GM23248 (cell line): ENCODE measurements around the gene NCL. TPM values are rescaled to one million over a fixed set of nuclear protein-coding genes. Genes with fewer than 3 reads are reported as not detected.

ENCODE experiments used
- DNase-seq: peaks from one replicate; pipeline ENCODE4 v3.0.0-alpha.2; 2015
- H2AFZ ChIP-seq: fragments of 200-600 bp; sonication (generic); 2 replicates; pipeline ENCODE4 v1.6.1; 2016; ENCODE audit warnings: antibody characterized with exemption
- H3F3A ChIP-seq: fragments of 200-600 bp; sonication (generic); 2 replicates; pipeline ENCODE4 v1.6.1; 2016; ENCODE audit warnings: mild to moderate bottlenecking, antibody characterized with exemption, mixed run types; ENCODE audit not compliant: insufficient read depth
- H3K27ac ChIP-seq: fragments of 200-600 bp; sonication (generic); 2 replicates; pipeline ENCODE4 v1.5.1; 2016; ENCODE audit warnings: mild to moderate bottlenecking
- H3K27me3 ChIP-seq: fragments of 200-600 bp; sonication (generic); replicated peaks from 2 replicates; pipeline ENCODE4 v1.6.1; 2016; ENCODE audit warnings: mild to moderate bottlenecking; ENCODE audit not compliant: insufficient read depth
- H3K36me3 ChIP-seq: fragments of 200-600 bp; sonication (generic); 2 replicates; pipeline ENCODE4 v1.6.1; 2016; ENCODE audit warnings: low read depth, mild to moderate bottlenecking
- H3K4me1 ChIP-seq: fragments of 200-600 bp; sonication (generic); 2 replicates; pipeline ENCODE4 v1.6.1; 2016; ENCODE audit warnings: mild to moderate bottlenecking; ENCODE audit not compliant: insufficient read depth
- H3K4me2 ChIP-seq: fragments of 200-600 bp; sonication (generic); one replicate; pipeline ENCODE4 v1.6.1; 2016; ENCODE audit warnings: mild to moderate bottlenecking; ENCODE audit not compliant: unreplicated experiment
- H3K4me3 ChIP-seq: fragments of 200-600 bp; sonication (generic); 2 replicates; pipeline ENCODE4 v1.5.1; 2016; ENCODE audit warnings: mild to moderate bottlenecking
- H3K79me2 ChIP-seq: fragments of 200-600 bp; sonication (generic); 2 replicates; pipeline ENCODE4 v1.6.1; 2016; ENCODE audit warnings: mild to moderate bottlenecking; ENCODE audit not compliant: insufficient read depth
- H3K9ac ChIP-seq: fragments of 200-600 bp; sonication (generic); 2 replicates; pipeline ENCODE4 v1.6.1; 2016; ENCODE audit warnings: mild to moderate bottlenecking
- H3K9me2 ChIP-seq: fragments of 200-600 bp; sonication (generic); 2 replicates; pipeline ENCODE4 v1.6.1; 2016; ENCODE audit warnings: mixed run types, mild to moderate bottlenecking, moderate library complexity; ENCODE audit not compliant: insufficient read depth
- H3K9me3 ChIP-seq: fragments of 200-600 bp; sonication (generic); one replicate; pipeline ENCODE4 v1.6.1; 2017; ENCODE audit warnings: low read depth
- H4K20me1 ChIP-seq: fragments of 200-600 bp; sonication (generic); 2 replicates; pipeline ENCODE4 v1.6.0; 2016; ENCODE audit not compliant: insufficient read depth
- EZH2 ChIP-seq: fragments of 200-600 bp; sonication (generic); IDR thresholded peaks from 2 replicates; pipeline ENCODE4 v1.6.1; 2018; ENCODE audit warnings: antibody characterized with exemption, mild to moderate bottlenecking; ENCODE audit not compliant: insufficient read depth, poor library complexity, severe bottlenecking
- EZH2phosphoT487 ChIP-seq: fragments of 200-600 bp; sonication (generic); IDR thresholded peaks from 2 replicates; pipeline ENCODE4 v1.6.1; 2018; ENCODE audit warnings: antibody characterized with exemption, moderate library complexity, mild to moderate bottlenecking, low read depth; ENCODE audit not compliant: insufficient read depth
- WGBS, 2 experiments: methylation state at CpG; one replicate each; pipeline ENCODE4 v1.1.6; 2015 to 2017; ENCODE audit warnings: low lambda C conversion rate in 2 of 2, low coverage in 1 of 2; ENCODE audit errors: missing lambda C conversion rate in 2 of 2; 5-methylcytosine and 5-hydroxymethylcytosine counted together
- in situ Hi-C: fragments of 300-500 bp; cut with MboI; formaldehyde crosslinking; loops from 2 replicates; pipeline ENCODE4 v1.15.0; 2020
- polyA plus RNA-seq: library from polyadenylated mRNA; unstranded; fragments of >200 nt; fragmentation: Nextera tagmentation; extraction: Ambion mirVana; gene quantifications from 2 replicates; pipeline ENCODE4 v1.2.1, GENCODE V29; 2016
- total RNA-seq: library from RNA; depleted of rRNA; stranded (reverse); fragments of >200 nt; shearing (Covaris generic); gene quantifications from 2 replicates; pipeline ENCODE4 v1.2.3, GENCODE V29; 2014; rRNA removed

NCL gene, protein sequence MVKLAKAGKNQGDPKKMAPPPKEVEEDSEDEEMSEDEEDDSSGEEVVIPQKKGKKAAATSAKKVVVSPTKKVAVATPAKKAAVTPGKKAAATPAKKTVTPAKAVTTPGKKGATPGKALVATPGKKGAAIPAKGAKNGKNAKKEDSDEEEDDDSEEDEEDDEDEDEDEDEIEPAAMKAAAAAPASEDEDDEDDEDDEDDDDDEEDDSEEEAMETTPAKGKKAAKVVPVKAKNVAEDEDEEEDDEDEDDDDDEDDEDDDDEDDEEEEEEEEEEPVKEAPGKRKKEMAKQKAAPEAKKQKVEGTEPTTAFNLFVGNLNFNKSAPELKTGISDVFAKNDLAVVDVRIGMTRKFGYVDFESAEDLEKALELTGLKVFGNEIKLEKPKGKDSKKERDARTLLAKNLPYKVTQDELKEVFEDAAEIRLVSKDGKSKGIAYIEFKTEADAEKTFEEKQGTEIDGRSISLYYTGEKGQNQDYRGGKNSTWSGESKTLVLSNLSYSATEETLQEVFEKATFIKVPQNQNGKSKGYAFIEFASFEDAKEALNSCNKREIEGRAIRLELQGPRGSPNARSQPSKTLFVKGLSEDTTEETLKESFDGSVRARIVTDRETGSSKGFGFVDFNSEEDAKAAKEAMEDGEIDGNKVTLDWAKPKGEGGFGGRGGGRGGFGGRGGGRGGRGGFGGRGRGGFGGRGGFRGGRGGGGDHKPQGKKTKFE
- 113 and 147 TPM in 2 replicates for total RNA-seq
- polyA plus RNA-seq, result 412 and 430 TPM in 2 replicates

DNA sequence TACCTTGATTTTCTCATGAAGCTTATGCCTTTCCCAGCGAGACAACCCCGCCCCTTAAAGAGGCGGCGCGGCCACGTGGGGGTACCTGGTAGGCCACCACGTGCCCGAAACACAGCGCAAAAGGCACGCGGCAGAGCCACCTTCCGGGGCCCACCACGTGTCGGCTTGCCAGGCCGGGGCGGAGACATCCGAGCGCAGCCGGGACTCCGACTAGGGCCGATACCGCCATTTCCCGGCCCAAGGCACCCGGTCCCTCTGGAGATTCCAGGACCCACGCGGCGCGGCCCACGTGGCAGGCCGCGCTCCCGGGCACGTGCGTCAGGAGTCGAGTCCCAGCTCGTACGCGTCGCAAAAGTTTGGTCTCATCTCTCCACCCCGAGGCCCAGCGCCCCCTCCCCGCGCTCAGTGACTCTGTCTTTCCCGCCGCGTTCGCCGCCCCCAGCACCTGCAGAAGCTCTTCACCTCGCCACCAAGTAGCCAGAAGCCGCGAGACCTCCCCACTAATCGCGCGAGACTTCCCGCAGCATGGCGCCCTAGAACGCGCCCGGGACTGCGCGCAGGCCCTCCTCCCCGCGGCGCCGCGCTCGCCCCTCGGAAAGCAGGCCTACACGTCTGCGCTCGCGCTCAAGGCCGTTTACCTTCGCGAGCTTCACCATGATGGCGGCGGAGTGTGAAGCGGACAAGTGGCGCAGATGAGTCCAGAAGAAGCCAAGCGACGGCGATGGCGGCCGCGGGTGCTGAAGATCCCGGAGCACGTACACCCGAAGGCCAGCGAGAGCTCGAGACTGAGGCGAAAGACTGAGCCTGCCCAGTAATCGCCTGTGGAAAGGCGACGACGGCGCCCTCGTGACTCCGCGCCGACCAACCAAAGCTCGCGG lies at the start of gene NCL:
Gene NCL (minus strand): TSS at position 787 of the 878 bp plus-strand sequence. CDS start 131 bp downstream, at position 656.
- DNase-seq, result peak; percentile 89
- peaks cover 51% of the 10 kb centered on the region for H3K79me2 ChIP-seq

GRCh38 chr2:231513746-231514224 lies 49.5 kb upstream of the NCL start:
- H2AFZ ChIP-seq, result peak overlapping the region; percentile 95
- H3K4me1 ChIP-seq, result peaks cover 7% of the 10 kb centered on the region; the same call in 1 of the 2 replicates
- peak overlapping the region; percentile 82 for H3K27ac ChIP-seq
- no peak for TF ChIP-seq EZH2
- TF ChIP-seq EZH2phosphoT487, result no peak
- H3F3A ChIP-seq, result no peaks in the 10 kb centered on the region
- no peaks in the 10 kb centered on the region for H3K9me2 ChIP-seq
- WGBS, 2 experiments, result 17 to 21% methylated on average over 7 of the region's 7 CpGs
- H3K9me3 ChIP-seq, result no peaks in the 10 kb centered on the region
- H3K79me2 ChIP-seq, result no peaks in the 10 kb centered on the region
- peak overlapping the region; percentile 81 for H3K4me3 ChIP-seq
- DNase-seq, result peak; percentile 41
- peak overlapping the region; percentile 97 for H3K9ac ChIP-seq
- no peaks in the 10 kb centered on the region for H3K36me3 ChIP-seq
- H3K27me3 ChIP-seq, result no peaks in the 10 kb centered on the region
- in situ Hi-C loops, result no loop called here
- peak overlapping the region; percentile 93 for H3K4me2 ChIP-seq
- no peaks in the 10 kb centered on the region for H4K20me1 ChIP-seq

More for the DNA sequence above, at the start of gene NCL:
- Histone ChIP-seq H3K4me3 (peak within 1 kb of the TSS; percentile 97), H3K27ac (peak within 1 kb of the TSS; percentile 99), H3K4me2 (peak within 1 kb of the TSS; percentile 96), H4K20me1 (no peaks in the 10 kb centered on the region; the same call in 1 of the 2 replicates), H2AFZ (peak within 1 kb of the TSS; percentile 83), H3F3A (peaks cover 30% of the 10 kb centered on the region), H3K36me3 (peaks cover 43% of the 10 kb centered on the region), H3K27me3 (no peaks in the 10 kb centered on the region), H3K9me2 (no peaks in the 10 kb centered on the region), H3K9me3 (no peaks in the 10 kb centered on the region), H3K4me1 (peaks cover 11% of the 10 kb centered on the region; the same call in 1 of the 2 replicates), H3K9ac (peak within 1 kb of the TSS; percentile 98)
- TF ChIP-seq EZH2phosphoT487, result no peak
- in situ Hi-C loops, result no loop called here
- WGBS, 2 experiments, result 1 to 2% methylated on average over 60 to 87 of the region's 102 CpGs

DNA sequence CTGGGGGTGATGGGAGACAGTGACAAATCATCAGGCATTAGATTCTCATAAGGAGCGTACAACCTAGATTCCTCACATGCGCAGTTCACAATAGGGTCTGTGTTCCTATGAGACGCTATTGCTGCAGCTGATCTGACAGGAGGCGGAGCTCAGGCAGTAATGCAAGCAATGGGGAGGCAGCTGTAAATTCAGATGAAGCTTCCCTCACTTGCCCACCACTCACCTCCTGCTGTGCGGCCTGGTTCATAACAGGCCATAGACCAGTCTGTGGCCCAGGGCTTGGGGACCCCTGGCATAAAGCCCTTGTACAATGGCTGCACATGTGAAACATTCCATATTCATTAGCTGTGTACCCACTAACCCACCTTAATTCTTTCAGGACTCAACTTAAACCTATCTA lies 47.9 kb upstream of the NCL start:
- 69 to 81% methylated on average over 5 of the region's 5 CpGs for WGBS, 2 experiments
- H3F3A ChIP-seq, result no peaks in the 10 kb centered on the region

DNA sequence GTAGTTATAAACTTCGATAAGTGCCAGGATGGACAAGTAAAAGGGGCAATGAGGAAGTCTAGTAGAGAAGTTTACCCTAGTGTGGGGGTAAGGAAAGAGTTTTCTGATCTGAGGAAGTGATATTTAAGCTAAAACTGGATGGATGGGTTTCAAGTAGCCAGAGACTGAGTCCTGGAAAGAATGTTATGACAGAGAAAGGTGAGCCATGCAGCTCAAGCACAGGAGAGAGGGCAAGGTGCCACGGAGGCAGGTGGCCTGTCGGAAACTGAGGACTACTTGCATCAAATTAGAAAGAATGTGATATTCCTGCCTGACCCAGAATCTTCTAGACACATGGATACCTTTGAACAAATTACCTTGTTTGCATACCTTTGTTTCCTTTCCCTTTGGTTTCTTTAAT lies 39.5 kb upstream of the NCL start:
- Histone ChIP-seq H3K9ac (no peak overlapping the region), H3K4me1 (no peaks in the 10 kb centered on the region), H3K27me3 (no peaks in the 10 kb centered on the region), H2AFZ (no peak overlapping the region), H3K4me3 (no peak overlapping the region), H3K36me3 (no peaks in the 10 kb centered on the region), H3K9me2 (no peaks in the 10 kb centered on the region), H3K4me2 (no peak overlapping the region), H3K27ac (no peak overlapping the region), H4K20me1 (no peaks in the 10 kb centered on the region), H3K9me3 (no peaks in the 10 kb centered on the region), H3F3A (no peaks in the 10 kb centered on the region), H3K79me2 (no peaks in the 10 kb centered on the region)
- in situ Hi-C loops, result no loop called here
- 91 to 95% methylated on average over 3 of the region's 3 CpGs for WGBS, 2 experiments
- no peak for DNase-seq
- no peak for TF ChIP-seq EZH2

More for the DNA sequence above, 47.9 kb upstream of the NCL start:
- no peaks in the 10 kb centered on the region for H3K9me2 ChIP-seq
- no peaks in the 10 kb centered on the region for H3K27me3 ChIP-seq
- DNase-seq, result no peak
- peaks cover 7% of the 10 kb centered on the region; the same call in 1 of the 2 replicates for H3K4me1 ChIP-seq
- no peaks in the 10 kb centered on the region for H3K9me3 ChIP-seq
- no peaks in the 10 kb centered on the region for H3K79me2 ChIP-seq
- no peak overlapping the region for H3K27ac ChIP-seq
- in situ Hi-C loops, result no loop called here
- no peaks in the 10 kb centered on the region for H3K36me3 ChIP-seq
- TF ChIP-seq EZH2 (no peak), EZH2phosphoT487 (no peak)
- no peak overlapping the region for H3K9ac ChIP-seq
- H2AFZ ChIP-seq, result no peak overlapping the region
- no peak overlapping the region for H3K4me3 ChIP-seq
- H3K4me2 ChIP-seq, result no peak overlapping the region
- no peaks in the 10 kb centered on the region for H4K20me1 ChIP-seq
